GM19351 (cell line): ENCODE results near the gene WT1.

Experiments
- ATAC-seq: cut with Tn5 transposase; IDR thresholded peaks from one replicate; pipeline ENCODE4 v1.9.1; 2021; ENCODE audit warnings: mild to moderate bottlenecking, moderate library complexity; ENCODE audit not compliant: unreplicated experiment

WT1 gene

GRCh38 chr11:32438866-32439489, 3.6 kb upstream of the WT1 start:
- no peak for ATAC-seq

- ATAC-seq, result no peak
Measured at GRCh38 chr11:32438346-32438865, 3.1 kb upstream of the WT1 start.

- ATAC-seq, result no peak
Measured at GRCh38 chr11:32437495-32438345, 2.4 kb upstream of the WT1 start.

- no peak for ATAC-seq
Measured at GRCh38 chr11:32436751-32437494, 1.6 kb upstream of the WT1 start.

- ATAC-seq, result no peak
Measured at GRCh38 chr11:32435942-32436750, 807 bp upstream of the WT1 start.

- no peak for ATAC-seq
Measured at GRCh38 chr11:32435152-32435480, 223 bp downstream of the WT1 start.

- no peak for ATAC-seq
Measured at GRCh38 chr11:32434356-32435151, 785 bp downstream of the WT1 start.

GRCh38 chr11:32433914-32434355, 1.4 kb downstream of the WT1 start:
- no peak for ATAC-seq

- no peak for ATAC-seq
Measured at GRCh38 chr11:32433101-32433913, 2.0 kb downstream of the WT1 start.

GRCh38 chr11:32432565-32432964, 2.8 kb downstream of the WT1 start:
- no peak for ATAC-seq

GRCh38 chr11:32430568-32431381, 4.6 kb downstream of the WT1 start:
- no peak for ATAC-seq

GRCh38 chr11:32429477-32429876, 5.9 kb downstream of the WT1 start:
- no peak for ATAC-seq

- ATAC-seq, result no peak
Measured at GRCh38 chr11:32428665-32429303, 6.6 kb downstream of the WT1 start.

- no peak for ATAC-seq
Measured at GRCh38 chr11:32427935-32428664, 7.2 kb downstream of the WT1 start.

GRCh38 chr11:32427616-32427934, 7.8 kb downstream of the WT1 start:
- ATAC-seq, result no peak

- ATAC-seq, result no peak
Measured at GRCh38 chr11:32426819-32427615, 8.3 kb downstream of the WT1 start.
